Measurements from ENCODE around the gene LMTK3. TPM values are rescaled to one million over a fixed set of nuclear protein-coding genes. Genes with fewer than 3 reads are reported as not detected.

The LMTK3 gene
- total RNA-seq, 1 donor from 2014 or later: 0.67 TPM

- no peaks in the 10 kb centered on the region for H3K27me3 Mint-ChIP-seq (ENCODE audit: low read depth)
- TF ChIP-seq CTCF (IDR thresholded peaks at IDR 0.05): no peak
- no peak for DNase-seq (ENCODE audit: low spot score)
- H3K36me3 Mint-ChIP-seq (ENCODE audit: low read depth): peaks cover 17% of the 10 kb centered on the region
- no peaks in the 10 kb centered on the region for H3K4me1 Mint-ChIP-seq (ENCODE audit: low read depth)
- H3K27ac Mint-ChIP-seq (ENCODE audit: unreplicated experiment): no peak overlapping the region
- no peak overlapping the region for H3K4me3 Mint-ChIP-seq (ENCODE audit: unreplicated experiment)
- H3K9me3 Mint-ChIP-seq (ENCODE audit: low read depth): no peaks in the 10 kb centered on the region
Observed at GRCh38 chr19:48454150-48454730, 57.4 kb downstream of the LMTK3 start.

DNA sequence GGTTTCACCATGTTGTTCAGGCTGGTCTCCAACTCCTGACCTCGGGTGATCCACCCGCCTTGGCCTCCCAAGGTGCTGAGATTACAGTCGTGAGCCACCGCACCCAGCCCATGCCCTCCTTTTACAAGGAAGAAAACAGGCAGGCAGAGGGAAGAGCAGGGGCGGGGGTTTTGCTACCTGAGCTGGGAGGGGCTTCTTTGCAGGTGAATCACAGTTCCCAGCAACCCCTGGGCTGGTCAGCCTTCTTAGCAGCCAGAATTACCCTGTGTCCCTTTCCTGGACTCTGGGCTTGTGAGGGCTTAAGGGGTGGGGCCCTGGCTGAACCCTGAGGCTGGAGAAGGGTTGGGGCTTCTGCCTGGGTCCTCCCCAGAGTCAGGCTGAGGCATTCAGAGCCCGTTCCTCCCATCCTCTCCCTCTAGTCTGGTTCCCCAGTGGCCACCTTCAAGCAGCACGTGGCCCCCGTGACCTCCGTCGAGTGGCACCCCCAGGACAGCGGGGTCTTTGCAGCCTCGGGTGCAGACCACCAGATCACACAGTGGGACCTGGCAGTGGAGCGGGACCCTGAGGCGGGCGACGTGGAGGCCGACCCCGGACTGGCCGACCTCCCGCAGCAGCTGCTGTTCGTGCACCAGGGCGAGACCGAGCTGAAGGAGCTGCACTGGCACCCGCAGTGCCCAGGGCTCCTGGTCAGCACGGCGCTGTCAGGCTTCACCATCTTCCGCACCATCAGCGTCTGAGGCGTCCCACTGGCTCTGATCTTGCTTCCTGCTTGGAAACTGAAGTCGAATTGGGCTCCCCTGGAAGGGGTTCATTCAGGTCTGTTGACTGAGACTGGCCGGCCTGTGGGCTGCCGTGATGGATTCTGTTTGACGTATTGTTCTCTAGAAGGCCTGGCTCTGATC is 59.1 kb downstream of the LMTK3 start:
- Mint-ChIP-seq H3K27ac (ENCODE audit: unreplicated experiment) (no peak overlapping the region), H3K4me3 (ENCODE audit: unreplicated experiment) (no peak overlapping the region), H3K9me3 (ENCODE audit: low read depth) (no peaks in the 10 kb centered on the region), H3K27me3 (ENCODE audit: low read depth) (no peaks in the 10 kb centered on the region), H3K4me1 (ENCODE audit: low read depth) (peaks cover 2% of the 10 kb centered on the region), H3K36me3 (ENCODE audit: low read depth) (peaks cover 23% of the 10 kb centered on the region)
- no peak for TF ChIP-seq CTCF (IDR thresholded peaks at IDR 0.05)
- DNase-seq (ENCODE audit: low spot score): no peak

DNA sequence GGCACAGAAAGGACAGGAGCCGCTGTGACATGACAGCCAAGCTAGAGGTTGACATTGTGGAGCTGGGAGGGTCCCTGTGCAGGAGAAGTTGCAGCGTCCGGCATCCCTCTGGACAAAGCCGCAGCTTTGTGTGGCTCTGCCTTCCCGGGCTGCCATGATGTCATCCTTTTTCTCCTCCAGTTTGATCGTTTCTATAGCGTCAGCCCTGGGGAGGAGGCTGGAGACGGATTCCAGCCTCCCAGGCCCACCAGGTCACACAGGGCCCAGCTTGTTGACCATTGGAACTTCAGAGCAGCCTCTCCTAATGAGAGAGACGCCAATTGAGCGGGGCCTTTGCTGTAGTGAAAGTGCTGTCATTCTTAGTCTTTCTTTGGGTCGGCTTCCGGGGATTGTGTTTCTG is 60.0 kb downstream of the LMTK3 start:
- DNase-seq (ENCODE audit: low spot score): no peak
- TF ChIP-seq CTCF (IDR thresholded peaks at IDR 0.05): no peak
- Mint-ChIP-seq H3K9me3 (ENCODE audit: low read depth) (no peaks in the 10 kb centered on the region), H3K27me3 (ENCODE audit: low read depth) (no peaks in the 10 kb centered on the region), H3K4me1 (ENCODE audit: low read depth) (peaks cover 5% of the 10 kb centered on the region), H3K4me3 (ENCODE audit: unreplicated experiment) (no peak overlapping the region), H3K36me3 (ENCODE audit: low read depth) (peaks cover 22% of the 10 kb centered on the region), H3K27ac (ENCODE audit: unreplicated experiment) (no peak overlapping the region)

DNA sequence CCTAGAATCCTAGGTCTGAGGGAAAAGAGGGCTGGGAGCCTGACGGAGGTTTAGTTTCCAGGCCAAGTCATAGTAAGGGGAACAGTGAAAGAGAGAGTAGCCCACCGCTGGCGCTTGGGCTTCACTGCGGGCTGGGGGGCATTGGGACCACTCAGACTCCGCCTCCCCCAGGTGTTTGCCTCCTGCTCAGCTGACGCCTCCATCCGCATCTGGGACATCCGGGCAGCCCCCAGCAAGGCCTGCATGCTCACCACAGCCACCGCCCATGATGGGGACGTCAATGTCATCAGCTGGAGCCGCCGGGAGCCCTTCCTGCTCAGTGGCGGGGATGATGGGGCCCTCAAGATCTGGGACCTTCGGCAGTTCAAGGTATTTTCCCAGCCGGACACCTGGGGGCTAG is 60.8 kb downstream of the LMTK3 start:
- H3K4me3 Mint-ChIP-seq (ENCODE audit: unreplicated experiment): no peak overlapping the region
- DNase-seq (ENCODE audit: low spot score): no peak

More for the DNA sequence above, 60.8 kb downstream of the LMTK3 start:
- TF ChIP-seq CTCF (IDR thresholded peaks at IDR 0.05): no peak
- peaks cover 10% of the 10 kb centered on the region for H3K4me1 Mint-ChIP-seq (ENCODE audit: low read depth)
- no peaks in the 10 kb centered on the region for H3K9me3 Mint-ChIP-seq (ENCODE audit: low read depth)
- no peak overlapping the region for H3K27ac Mint-ChIP-seq (ENCODE audit: unreplicated experiment)
- H3K27me3 Mint-ChIP-seq (ENCODE audit: low read depth): no peaks in the 10 kb centered on the region
- H3K36me3 Mint-ChIP-seq (ENCODE audit: low read depth): peaks cover 22% of the 10 kb centered on the region

All from chondrocyte (in vitro differentiated cells).